ENCODE results near the gene ADAT1. TPM values are rescaled to one million over a fixed set of nuclear protein-coding genes. Genes with fewer than 3 reads are reported as not detected.

The ADAT1 gene
- total and polyA plus RNA-seq, 10 of the 15 experiments (the other 5 are each of a cell fraction or from before 2014, with no cell fraction given), result 26.2 to 77.4 (median 55.8) TPM

GRCh38 chr16:75599452-75600277 lies 23.4 kb downstream of the ADAT1 start:
- Histone ChIP-seq H3K9ac (ENCODE audit: control insufficient read depth, insufficient read depth, low read length) (no peak overlapping the region), H2AFZ (ENCODE audit: control insufficient read depth, low read depth, low read length) (no peak overlapping the region), H4K20me1 (ENCODE audit: control insufficient read depth, insufficient read depth) (no peaks in the 10 kb centered on the region), H3K9me3 (replicated peaks; ENCODE audit: control insufficient read depth, insufficient read depth, low read length) (peaks cover 7% of the 10 kb centered on the region; the same call in 2 of the 3 replicates), H3K27me3 (replicated peaks in 1 of 2; ENCODE audit: control insufficient read depth in 2 of 2, insufficient read depth in 2 of 2, low read length in 1 of 2) (no peaks in the 10 kb centered on the region), H3K27ac (ENCODE audit: control insufficient read depth, insufficient read depth) (no peak overlapping the region), H3K36me3 (ENCODE audit: control insufficient read depth in 2 of 2, insufficient read depth in 2 of 2, low read length in 1 of 2) (peaks cover 0 to 32% of the 10 kb centered on the region in 2 experiments), H3K4me2 (ENCODE audit: control insufficient read depth, insufficient read depth) (no peak overlapping the region), H3K4me1 (ENCODE audit: control insufficient read depth, insufficient read depth, low read length) (no peaks in the 10 kb centered on the region), H3K79me2 (ENCODE audit: control insufficient read depth, insufficient read depth, low read length) (no peaks in the 10 kb centered on the region), H3K4me3 (no peak overlapping the region)
- no peak for TF ChIP-seq HDAC2 (IDR thresholded peaks at IDR 0.05)
- no peak for TF ChIP-seq ZSCAN29 (IDR thresholded peaks at IDR 0.05)
- no peak for TF ChIP-seq GABPA (IDR thresholded peaks at IDR 0.05; ENCODE audit: low read depth)
- TF ChIP-seq TCF7 (IDR thresholded peaks at IDR 0.05; ENCODE audit: borderline replicate concordance), result no peak
- no peak for TF ChIP-seq IRF4 (IDR thresholded peaks at IDR 0.05; ENCODE audit: low read depth, low read length)
- TF ChIP-seq SIN3A (IDR thresholded peaks at IDR 0.05; ENCODE audit: low read depth, low read length), result no peak
- TF ChIP-seq ETV6 (conservative IDR thresholded peaks at IDR 0.05 in 1 of 2, IDR thresholded peaks at IDR 0.05 in 1 of 2; ENCODE audit: borderline replicate concordance in 1 of 2, low read depth in 1 of 2), result no peak
- BruUV-seq (replicated peaks), result TSS peak; percentile 22
- SMC1A ChIA-PET (ENCODE audit: uncharacterized antibody, unreplicated experiment), result interaction anchor here (0.8 kb wide), 1 partner anchor 22 kb away, joined by 3 read pairs; no protein-coding TSS in a partner anchor
- ATAC-seq (no peak), FAIRE-seq (no peak), DNase-seq (ENCODE audit: low read depth, low spot score) (no peak)
- CTCF ChIA-PET, result interaction anchor here (1.7 kb wide), 1 partner anchor 22 kb away, joined by 5 read pairs; no protein-coding TSS in a partner anchor
- RAD21 ChIA-PET (ENCODE audit: unreplicated experiment), result interaction anchor here (1.3 kb wide), 1 partner anchor 20 kb away, joined by 4 read pairs; no protein-coding TSS in a partner anchor
- in situ Hi-C loops (cut with MboI) (no loop called here), intact Hi-C loops (cut with micrococcal nuclease; ENCODE audit: unreplicated experiment) (no loop called here)
- WGBS (ENCODE audit: insufficient coverage, insufficient replicate concordance, low lambda C conversion rate, missing lambda C conversion rate), result 97% methylated on average over 6 of the region's 6 CpGs
- POLR2A ChIA-PET, result interaction anchor here (0.7 kb wide), 1 partner anchor 20 kb away, joined by 3 read pairs; no protein-coding TSS in a partner anchor

Measured in GM12878 (cell line).